ENCODE measurements around the gene KIF21A. TPM values are rescaled to one million over a fixed set of nuclear protein-coding genes. Genes with fewer than 3 reads are reported as not detected.
A peak's percentile ranks its signal among the peaks of the same experiment; 100 is the strongest.

KIF21A gene
- total RNA-seq, 1 donor: 4.3 TPM

GRCh38 chr12:39441963-39442830 is 723 bp downstream of the KIF21A start:
- H3K79me2 ChIP-seq (ENCODE audit: insufficient read depth, low read length): peaks cover 3% of the 10 kb centered on the region
- peak overlapping the region; percentile 53 for H3K27ac ChIP-seq (ENCODE audit: low read depth, low read length)
- H3K27me3 ChIP-seq (ENCODE audit: insufficient read depth, low read length): no peaks in the 10 kb centered on the region
- H3K9me3 ChIP-seq (ENCODE audit: low read depth, low read length): no peaks in the 10 kb centered on the region
- peak; percentile 75 for DNase-seq (ENCODE audit: insufficient read length, low spot score, missing footprints)
- peaks cover 14% of the 10 kb centered on the region for H3K4me1 ChIP-seq (ENCODE audit: insufficient read depth, low read length)
- H4K20me1 ChIP-seq (ENCODE audit: insufficient read depth, low read length): no peaks in the 10 kb centered on the region
- H3K4me3 ChIP-seq (ENCODE audit: insufficient read depth, low read length): peak overlapping the region; percentile 83
- peak overlapping the region; percentile 98 for H3K4me2 ChIP-seq (ENCODE audit: insufficient read depth, low read length)
- TF ChIP-seq, protein P1, sequence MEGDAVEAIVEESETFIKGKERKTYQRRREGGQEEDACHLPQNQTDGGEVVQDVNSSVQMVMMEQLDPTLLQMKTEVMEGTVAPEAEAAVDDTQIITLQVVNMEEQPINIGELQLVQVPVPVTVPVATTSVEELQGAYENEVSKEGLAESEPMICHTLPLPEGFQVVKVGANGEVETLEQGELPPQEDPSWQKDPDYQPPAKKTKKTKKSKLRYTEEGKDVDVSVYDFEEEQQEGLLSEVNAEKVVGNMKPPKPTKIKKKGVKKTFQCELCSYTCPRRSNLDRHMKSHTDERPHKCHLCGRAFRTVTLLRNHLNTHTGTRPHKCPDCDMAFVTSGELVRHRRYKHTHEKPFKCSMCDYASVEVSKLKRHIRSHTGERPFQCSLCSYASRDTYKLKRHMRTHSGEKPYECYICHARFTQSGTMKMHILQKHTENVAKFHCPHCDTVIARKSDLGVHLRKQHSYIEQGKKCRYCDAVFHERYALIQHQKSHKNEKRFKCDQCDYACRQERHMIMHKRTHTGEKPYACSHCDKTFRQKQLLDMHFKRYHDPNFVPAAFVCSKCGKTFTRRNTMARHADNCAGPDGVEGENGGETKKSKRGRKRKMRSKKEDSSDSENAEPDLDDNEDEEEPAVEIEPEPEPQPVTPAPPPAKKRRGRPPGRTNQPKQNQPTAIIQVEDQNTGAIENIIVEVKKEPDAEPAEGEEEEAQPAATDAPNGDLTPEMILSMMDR (IDR thresholded peaks at IDR 0.05; ENCODE audit: extremely low read depth, low read depth, low read length): no peak
- H3K36me3 ChIP-seq (ENCODE audit: insufficient read depth, low read length): no peaks in the 10 kb centered on the region
- H2AFZ ChIP-seq (ENCODE audit: low read length): peak overlapping the region; percentile 95

DNA sequence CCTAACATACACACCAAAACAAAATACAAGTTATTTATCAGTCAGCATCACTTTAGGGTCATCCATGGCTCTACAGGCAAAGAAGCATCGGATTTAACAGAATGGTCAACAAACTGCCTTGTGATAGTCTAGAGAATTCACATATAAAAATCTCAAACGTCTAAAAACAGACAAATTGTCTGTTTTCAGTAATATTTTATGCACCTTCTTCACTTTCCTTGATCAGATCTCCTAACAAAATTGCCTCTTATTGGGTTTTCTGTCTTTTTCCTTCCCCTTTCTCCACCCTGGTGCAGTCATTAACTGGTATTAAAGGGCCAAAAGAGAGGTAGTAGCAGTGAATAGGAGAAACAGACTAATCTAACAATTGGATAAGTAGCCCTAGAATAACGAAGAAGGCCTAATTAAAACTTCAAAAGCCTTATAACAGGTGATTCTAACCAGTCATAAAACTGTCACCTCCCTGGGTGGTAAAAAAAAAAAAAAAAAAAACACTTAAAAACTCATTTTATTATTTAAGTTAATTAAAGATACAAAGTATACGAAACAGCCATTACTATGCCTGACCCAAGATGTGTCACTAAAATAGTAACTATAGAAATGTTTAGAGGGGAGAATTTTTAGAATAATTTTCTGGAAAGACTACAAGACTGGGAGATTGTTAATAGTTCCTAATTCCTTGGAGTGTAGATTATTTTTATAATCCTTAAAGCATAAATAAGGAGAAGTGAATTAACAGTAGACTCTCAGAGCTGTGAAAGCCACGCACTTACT is 1.5 kb downstream of the KIF21A start:
- Histone ChIP-seq H3K27ac (ENCODE audit: low read depth, low read length) (no peak overlapping the region), H3K4me1 (ENCODE audit: insufficient read depth, low read length) (peaks cover 14% of the 10 kb centered on the region), H3K36me3 (ENCODE audit: insufficient read depth, low read length) (no peaks in the 10 kb centered on the region), H2AFZ (ENCODE audit: low read length) (peak overlapping the region; percentile 95), H3K4me3 (ENCODE audit: insufficient read depth, low read length) (peak overlapping the region; percentile 83), H3K79me2 (ENCODE audit: insufficient read depth, low read length) (peaks cover 3% of the 10 kb centered on the region), H3K9me3 (ENCODE audit: low read depth, low read length) (no peaks in the 10 kb centered on the region), H3K27me3 (ENCODE audit: insufficient read depth, low read length) (no peaks in the 10 kb centered on the region), H3K4me2 (ENCODE audit: insufficient read depth, low read length) (peak overlapping the region; percentile 98), H4K20me1 (ENCODE audit: insufficient read depth, low read length) (no peaks in the 10 kb centered on the region)
- TF ChIP-seq, protein P1 (IDR thresholded peaks at IDR 0.05; ENCODE audit: extremely low read depth, low read depth, low read length): no peak
- DNase-seq (ENCODE audit: insufficient read length, low spot score, missing footprints): peak; percentile 68

GRCh38 chr12:39440781-39441180 is 2.1 kb downstream of the KIF21A start:
- no peaks in the 10 kb centered on the region for H3K27me3 ChIP-seq (ENCODE audit: insufficient read depth, low read length)
- H3K4me3 ChIP-seq (ENCODE audit: insufficient read depth, low read length): no peak overlapping the region
- peaks cover 3% of the 10 kb centered on the region for H3K79me2 ChIP-seq (ENCODE audit: insufficient read depth, low read length)
- TF ChIP-seq, protein P1 (IDR thresholded peaks at IDR 0.05; ENCODE audit: extremely low read depth, low read depth, low read length): no peak
- DNase-seq (ENCODE audit: insufficient read length, low spot score, missing footprints): no peak
- no peaks in the 10 kb centered on the region for H4K20me1 ChIP-seq (ENCODE audit: insufficient read depth, low read length)
- no peak overlapping the region for H3K27ac ChIP-seq (ENCODE audit: low read depth, low read length)
- H3K4me2 ChIP-seq (ENCODE audit: insufficient read depth, low read length): no peak overlapping the region
- peaks cover 14% of the 10 kb centered on the region for H3K4me1 ChIP-seq (ENCODE audit: insufficient read depth, low read length)
- no peaks in the 10 kb centered on the region for H3K9me3 ChIP-seq (ENCODE audit: low read depth, low read length)
- H2AFZ ChIP-seq (ENCODE audit: low read length): no peak overlapping the region
- no peaks in the 10 kb centered on the region for H3K36me3 ChIP-seq (ENCODE audit: insufficient read depth, low read length)

DNA sequence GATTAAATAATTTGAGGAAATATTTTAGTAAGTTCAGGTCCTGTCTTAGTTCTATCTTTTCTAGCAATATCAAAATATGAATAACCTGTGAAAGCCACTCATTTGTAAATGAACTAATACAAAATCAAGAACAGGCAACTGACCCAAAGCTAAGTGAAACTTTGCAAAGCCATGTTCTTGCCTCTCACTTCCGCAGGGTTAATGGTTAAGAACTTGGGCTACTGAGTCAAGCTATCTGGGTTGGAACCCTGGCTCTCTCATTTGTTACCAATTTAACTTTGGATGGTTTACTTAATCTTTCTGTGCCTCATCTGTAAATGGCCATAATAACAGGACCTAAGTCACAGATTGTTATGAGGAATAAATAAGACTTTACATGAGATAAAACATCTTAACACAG is 2.8 kb downstream of the KIF21A start:
- Histone ChIP-seq H3K4me2 (ENCODE audit: insufficient read depth, low read length) (no peak overlapping the region), H2AFZ (ENCODE audit: low read length) (no peak overlapping the region), H3K4me3 (ENCODE audit: insufficient read depth, low read length) (no peak overlapping the region), H3K4me1 (ENCODE audit: insufficient read depth, low read length) (peaks cover 14% of the 10 kb centered on the region), H3K27ac (ENCODE audit: low read depth, low read length) (no peak overlapping the region), H4K20me1 (ENCODE audit: insufficient read depth, low read length) (no peaks in the 10 kb centered on the region), H3K36me3 (ENCODE audit: insufficient read depth, low read length) (no peaks in the 10 kb centered on the region), H3K79me2 (ENCODE audit: insufficient read depth, low read length) (peaks cover 3% of the 10 kb centered on the region), H3K9me3 (ENCODE audit: low read depth, low read length) (no peaks in the 10 kb centered on the region), H3K27me3 (ENCODE audit: insufficient read depth, low read length) (no peaks in the 10 kb centered on the region)
- DNase-seq (ENCODE audit: insufficient read length, low spot score, missing footprints): no peak
- TF ChIP-seq, protein P1 (IDR thresholded peaks at IDR 0.05; ENCODE audit: extremely low read depth, low read depth, low read length): no peak

Measured in osteoblast (primary cell).